ENCODE results near the gene F3.

DNA sequence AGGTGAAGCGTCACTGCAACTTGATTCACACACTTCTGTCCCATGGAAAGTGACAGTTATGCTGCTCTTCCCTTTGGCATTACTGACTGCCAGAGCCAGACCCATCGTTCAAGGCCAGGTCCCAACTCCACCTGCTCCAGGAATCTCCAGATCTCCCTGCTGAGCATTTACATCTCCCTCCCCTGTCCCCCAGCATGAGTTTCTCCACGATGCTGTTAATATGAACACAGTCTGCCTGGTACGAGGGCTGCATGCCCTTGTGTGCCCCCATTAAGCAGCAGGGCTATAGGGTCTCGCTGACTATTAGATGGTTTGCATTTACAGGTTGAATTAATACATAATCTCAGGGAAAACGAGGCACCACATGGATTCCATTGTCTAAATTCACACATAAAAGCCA is 4.3 kb downstream of the F3 start:
- TF ChIP-seq, protein P1, sequence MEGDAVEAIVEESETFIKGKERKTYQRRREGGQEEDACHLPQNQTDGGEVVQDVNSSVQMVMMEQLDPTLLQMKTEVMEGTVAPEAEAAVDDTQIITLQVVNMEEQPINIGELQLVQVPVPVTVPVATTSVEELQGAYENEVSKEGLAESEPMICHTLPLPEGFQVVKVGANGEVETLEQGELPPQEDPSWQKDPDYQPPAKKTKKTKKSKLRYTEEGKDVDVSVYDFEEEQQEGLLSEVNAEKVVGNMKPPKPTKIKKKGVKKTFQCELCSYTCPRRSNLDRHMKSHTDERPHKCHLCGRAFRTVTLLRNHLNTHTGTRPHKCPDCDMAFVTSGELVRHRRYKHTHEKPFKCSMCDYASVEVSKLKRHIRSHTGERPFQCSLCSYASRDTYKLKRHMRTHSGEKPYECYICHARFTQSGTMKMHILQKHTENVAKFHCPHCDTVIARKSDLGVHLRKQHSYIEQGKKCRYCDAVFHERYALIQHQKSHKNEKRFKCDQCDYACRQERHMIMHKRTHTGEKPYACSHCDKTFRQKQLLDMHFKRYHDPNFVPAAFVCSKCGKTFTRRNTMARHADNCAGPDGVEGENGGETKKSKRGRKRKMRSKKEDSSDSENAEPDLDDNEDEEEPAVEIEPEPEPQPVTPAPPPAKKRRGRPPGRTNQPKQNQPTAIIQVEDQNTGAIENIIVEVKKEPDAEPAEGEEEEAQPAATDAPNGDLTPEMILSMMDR (IDR thresholded peaks at IDR 0.05 in 8 of 11, conservative IDR thresholded peaks at IDR 0.05 in 3 of 11) = no peak
- TF ChIP-seq POLR2AphosphoS5 (IDR thresholded peaks at IDR 0.05) (no peak), POLR2A (IDR thresholded peaks at IDR 0.05) (no peak)
